ENCODE measurements around the gene FUOM. TPM values are rescaled to one million over a fixed set of nuclear protein-coding genes. Genes with fewer than 3 reads are reported as not detected.

Gene FUOM
- polyA plus RNA-seq, 6 donors from 2014 or later = 31.3 to 46.5 (median 42.0) TPM

DNA sequence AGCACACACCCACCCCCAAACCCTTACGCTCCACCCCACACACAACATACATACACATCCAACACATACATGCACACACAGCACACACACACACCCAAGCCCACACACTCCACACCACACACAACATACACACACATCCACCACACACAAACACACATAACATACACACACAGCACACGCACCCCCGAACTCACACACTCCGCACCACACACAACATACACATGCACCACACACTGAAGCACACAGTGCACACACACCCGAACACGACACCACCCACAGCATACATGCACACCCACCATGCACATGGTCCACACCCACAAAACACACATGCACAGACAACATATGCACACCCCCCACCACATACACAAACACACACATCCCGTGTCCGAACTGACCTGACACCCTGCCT, 8.7 kb downstream of the FUOM start:
- peak overlapping the region in 1 of 8 donors; percentile 10 for H3K4me3 Mint-ChIP-seq
- no peak for DNase-seq
- H3K9me3 Mint-ChIP-seq = peaks cover 0 to 3% (median 0%) of the 10 kb centered on the region in 7 donors
- no peak for ATAC-seq (ENCODE audit: low read depth in 2 of 2)
- peak overlapping the region in 1 of 6 donors; percentile 14 for H3K27ac Mint-ChIP-seq
- H3K27me3 Mint-ChIP-seq = peaks cover 14 to 35% (median 35%) of the 10 kb centered on the region in 3 donors
- H3K4me1 Mint-ChIP-seq = peaks cover 10 to 24% (median 14%) of the 10 kb centered on the region in 3 donors
- H3K36me3 Mint-ChIP-seq = no peaks in the 10 kb centered on the region

DNA sequence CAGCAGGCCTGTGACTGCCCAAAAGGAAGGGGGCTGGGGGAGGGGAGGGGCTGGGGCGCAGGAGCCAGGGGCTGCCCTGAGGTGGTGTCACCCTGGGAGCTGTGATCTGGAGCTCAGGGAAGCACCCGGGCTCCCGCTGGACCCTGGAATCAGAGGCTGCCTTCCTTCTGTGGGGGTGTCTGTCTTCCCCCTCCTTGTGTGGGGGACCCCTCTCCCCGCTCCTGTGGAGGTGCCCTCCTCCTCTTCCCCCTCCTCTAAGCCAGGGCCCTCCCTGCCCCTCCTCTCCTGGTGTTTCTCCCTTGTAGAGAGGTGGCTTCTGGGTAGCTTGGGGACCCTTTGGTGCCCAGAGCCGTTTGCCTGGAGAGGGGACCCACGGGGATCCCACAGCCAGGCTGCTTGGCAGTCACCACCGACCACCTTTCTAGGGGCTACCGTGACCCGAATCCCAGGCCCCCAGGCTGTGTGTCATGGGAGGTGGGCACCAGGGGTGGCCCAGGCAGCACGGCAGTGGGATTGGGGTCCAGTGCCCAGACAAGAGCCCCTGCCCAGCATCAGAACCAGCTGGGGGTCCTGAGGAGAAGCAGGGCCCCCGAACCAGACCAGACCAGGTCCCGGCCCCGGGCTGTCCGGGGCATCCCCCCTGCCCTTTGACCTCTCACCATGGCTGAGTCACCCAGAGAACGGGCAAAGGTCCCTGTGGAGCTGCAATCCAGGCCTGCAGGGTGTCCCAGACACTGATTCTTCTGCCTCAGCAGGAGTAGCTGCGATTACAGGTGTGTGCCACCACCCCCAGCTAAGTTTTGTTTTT, 9.9 kb downstream of the FUOM start:
- Mint-ChIP-seq H3K27ac (no peak overlapping the region), H3K36me3 (no peaks in the 10 kb centered on the region), H3K4me3 (no peak overlapping the region), H3K9me3 (peaks cover 0 to 3% (median 0%) of the 10 kb centered on the region in 7 donors), H3K27me3 (peaks cover 23 to 44% (median 44%) of the 10 kb centered on the region in 3 donors), H3K4me1 (peaks cover 10 to 24% (median 14%) of the 10 kb centered on the region in 3 donors)
- DNase-seq (no peak), ATAC-seq (ENCODE audit: low read depth in 2 of 2) (no peak)

DNA sequence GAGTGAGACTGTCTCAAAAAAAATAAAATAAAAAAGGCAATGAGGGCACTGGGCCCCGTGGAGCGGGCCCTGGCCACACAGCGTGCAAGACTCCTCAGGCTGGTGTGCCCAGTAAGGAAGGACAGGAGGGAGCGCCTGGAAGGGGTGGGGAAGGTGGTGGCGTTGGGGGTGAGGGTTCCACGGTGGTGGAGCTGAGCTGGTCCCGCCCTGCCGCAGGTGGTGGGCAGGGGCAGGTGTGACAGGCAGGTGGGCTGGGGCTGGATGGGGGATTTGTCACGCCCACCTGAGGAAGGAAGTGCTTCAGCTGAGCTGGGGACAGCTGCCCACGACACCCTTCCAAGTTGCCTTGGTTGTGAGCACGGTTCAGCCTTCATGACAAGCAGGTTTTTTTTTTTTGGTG, 11.4 kb downstream of the FUOM start:
- Mint-ChIP-seq H3K27me3 (peaks cover 31 to 54% (median 53%) of the 10 kb centered on the region in 3 donors), H3K27ac (no peak overlapping the region), H3K4me1 (peaks cover 10 to 24% (median 14%) of the 10 kb centered on the region in 3 donors), H3K36me3 (no peaks in the 10 kb centered on the region), H3K4me3 (no peak overlapping the region), H3K9me3 (peaks cover 0 to 3% (median 0%) of the 10 kb centered on the region in 7 donors)
- DNase-seq = no peak
- no peak for ATAC-seq (ENCODE audit: low read depth in 2 of 2)

- H3K9me3 Mint-ChIP-seq = peaks cover 0 to 3% (median 0%) of the 10 kb centered on the region in 7 donors
- H3K4me1 Mint-ChIP-seq = peaks cover 10 to 21% (median 13%) of the 10 kb centered on the region in 3 donors
- ATAC-seq (ENCODE audit: low read depth in 2 of 2) (no peak), DNase-seq (no peak)
- H3K27ac Mint-ChIP-seq = no peak overlapping the region
- H3K4me3 Mint-ChIP-seq = no peak overlapping the region
- H3K36me3 Mint-ChIP-seq = no peaks in the 10 kb centered on the region
- peaks cover 36 to 59% (median 53%) of the 10 kb centered on the region in 3 donors for H3K27me3 Mint-ChIP-seq
Measured at GRCh38 chr10:133344236-133344635, 13.6 kb downstream of the FUOM start.

GRCh38 chr10:133343558-133343957, 14.3 kb downstream of the FUOM start:
- H3K4me1 Mint-ChIP-seq = peaks cover 6 to 16% (median 9%) of the 10 kb centered on the region in 3 donors
- no peak overlapping the region for H3K27ac Mint-ChIP-seq

DNA sequence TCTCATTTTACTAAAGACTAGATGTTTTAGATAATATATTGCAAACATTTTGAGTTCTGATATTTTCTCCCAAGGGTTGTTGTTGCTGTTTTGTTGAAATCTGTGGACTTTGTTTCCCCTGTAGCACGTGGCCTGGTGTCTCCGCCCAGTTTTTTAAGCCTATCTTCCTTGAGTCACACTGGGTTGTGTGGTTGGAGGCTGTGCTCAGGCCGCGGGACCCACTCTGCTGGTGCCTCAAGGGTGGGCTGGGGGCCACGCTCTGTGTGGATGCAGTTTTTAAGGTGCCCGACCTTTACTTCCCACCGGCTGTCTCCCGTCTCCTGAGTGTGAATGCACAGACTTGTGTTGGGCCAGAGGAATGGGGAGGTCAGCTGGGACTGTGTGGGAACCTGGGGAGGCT, 14.9 kb downstream of the FUOM start:
- Mint-ChIP-seq H3K27ac (no peak overlapping the region), H3K4me3 (peak overlapping the region in 1 of 8 donors; percentile 72), H3K27me3 (peaks cover 32 to 54% (median 47%) of the 10 kb centered on the region in 3 donors), H3K4me1 (peaks cover 6 to 16% (median 9%) of the 10 kb centered on the region in 3 donors), H3K36me3 (no peaks in the 10 kb centered on the region), H3K9me3 (peaks cover 0 to 3% (median 0%) of the 10 kb centered on the region in 7 donors)
- no peak for ATAC-seq (ENCODE audit: low read depth in 2 of 2)
- DNase-seq = no peak

More at GRCh38 chr10:133343558-133343957, 14.3 kb downstream of the FUOM start:
- Mint-ChIP-seq H3K36me3 (no peaks in the 10 kb centered on the region), H3K4me3 (no peak overlapping the region), H3K27me3 (peaks cover 32 to 54% (median 47%) of the 10 kb centered on the region in 3 donors), H3K9me3 (peaks cover 0 to 3% (median 0%) of the 10 kb centered on the region in 7 donors)
- ATAC-seq (ENCODE audit: low read depth in 2 of 2) = no peak
- no peak for DNase-seq

- ATAC-seq (ENCODE audit: low read depth in 2 of 2) (no peak), DNase-seq (no peak)
- Mint-ChIP-seq H3K27ac (no peak overlapping the region), H3K36me3 (no peaks in the 10 kb centered on the region), H3K27me3 (peaks cover 32 to 54% (median 47%) of the 10 kb centered on the region in 3 donors), H3K4me1 (peaks cover 6 to 16% (median 9%) of the 10 kb centered on the region in 3 donors), H3K4me3 (no peak overlapping the region), H3K9me3 (peaks cover 0 to 3% (median 0%) of the 10 kb centered on the region in 7 donors)
Measured at GRCh38 chr10:133341983-133342382, 15.8 kb downstream of the FUOM start.

DNA sequence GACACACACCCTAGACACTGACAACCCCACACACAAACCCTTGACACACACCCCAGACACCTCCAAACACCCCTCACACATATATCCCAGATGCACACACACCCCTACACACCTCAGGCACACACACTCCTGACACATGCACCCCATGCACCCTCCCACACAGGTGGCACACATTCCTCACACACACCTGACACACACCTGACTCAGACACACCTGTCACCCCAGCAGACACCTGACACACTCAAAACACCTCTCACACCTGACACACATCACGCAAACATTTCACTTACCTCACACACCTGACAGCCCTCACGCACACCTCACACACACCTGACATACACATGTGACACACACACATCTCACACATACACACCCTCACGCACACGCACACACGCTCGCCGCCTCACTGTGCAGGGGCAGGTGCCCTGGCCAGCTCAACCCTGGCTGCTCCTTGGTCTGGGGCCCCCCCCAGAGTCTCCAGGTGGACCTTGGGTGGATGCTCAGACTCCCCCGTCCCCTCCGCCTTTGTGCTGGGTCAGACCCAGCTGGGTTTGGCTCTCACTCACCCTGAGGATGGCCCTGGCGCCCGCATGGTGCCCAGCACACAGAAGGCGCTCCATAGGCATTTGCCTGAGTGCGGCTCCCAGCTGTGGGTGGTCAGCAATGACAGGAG, 18.0 kb downstream of the FUOM start:
- peaks cover 0 to 3% (median 0%) of the 10 kb centered on the region in 7 donors for H3K9me3 Mint-ChIP-seq
- no peak overlapping the region for H3K27ac Mint-ChIP-seq
- H3K27me3 Mint-ChIP-seq = peaks cover 26 to 35% (median 29%) of the 10 kb centered on the region in 3 donors
- H3K4me3 Mint-ChIP-seq = no peak overlapping the region
- peaks cover 0 to 2% (median 1%) of the 10 kb centered on the region in 3 donors for H3K4me1 Mint-ChIP-seq
- no peak for ATAC-seq (ENCODE audit: low read depth in 2 of 2)
- no peaks in the 10 kb centered on the region for H3K36me3 Mint-ChIP-seq
- DNase-seq = no peak

- Mint-ChIP-seq H3K9me3 (peaks cover 0 to 4% (median 0%) of the 10 kb centered on the region in 7 donors), H3K27me3 (peaks cover 19 to 30% (median 20%) of the 10 kb centered on the region in 3 donors), H3K36me3 (peaks cover 0 to 3% of the 10 kb centered on the region in 2 donors), H3K4me1 (peaks cover 1 to 9% (median 6%) of the 10 kb centered on the region in 3 donors), H3K4me3 (no peak overlapping the region), H3K27ac (no peak overlapping the region)
- no peak for ATAC-seq (ENCODE audit: low read depth in 2 of 2)
- DNase-seq = no peak
Measured at GRCh38 chr10:133338080-133339071, 19.4 kb downstream of the FUOM start.

DNA sequence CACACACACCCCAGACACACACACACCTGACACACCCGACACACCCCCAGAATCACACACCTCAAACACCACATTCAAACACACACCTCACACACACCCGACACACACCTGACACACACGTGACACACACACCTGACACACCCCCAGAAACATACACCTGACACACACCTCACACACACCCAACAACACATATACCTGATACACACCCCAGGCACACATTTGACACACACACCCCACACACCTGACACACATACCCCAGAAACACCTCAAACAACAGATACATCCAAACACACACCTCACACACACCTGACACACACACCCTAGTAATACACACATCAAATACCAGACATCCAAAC, 20.5 kb downstream of the FUOM start:
- Mint-ChIP-seq H3K9me3 (peaks cover 0 to 5% (median 0%) of the 10 kb centered on the region in 7 donors), H3K4me3 (no peak overlapping the region), H3K27ac (no peak overlapping the region), H3K27me3 (peaks cover 18 to 35% (median 25%) of the 10 kb centered on the region in 3 donors), H3K4me1 (peaks cover 2 to 15% (median 6%) of the 10 kb centered on the region in 3 donors), H3K36me3 (peaks cover 0 to 13% of the 10 kb centered on the region in 2 donors)
- no peak for ATAC-seq (ENCODE audit: low read depth in 2 of 2)
- no peak for DNase-seq

GRCh38 chr10:133336577-133337369, 21.0 kb downstream of the FUOM start, which contains the start of gene CALY:
TSS of gene CALY (minus strand) at chr10:133336896. CDS start at chr10:133328989, 7,907 bp downstream.
- peak; percentile 55 to 64 for ATAC-seq (ENCODE audit: low read depth in 2 of 2)
- peak within 1 kb of the TSS in 5 of 6 donors; percentile 49 to 96 (median 74) for H3K27ac Mint-ChIP-seq
- H3K27me3 Mint-ChIP-seq = peaks cover 19 to 36% (median 25%) of the 10 kb centered on the region in 3 donors
- H3K9me3 Mint-ChIP-seq = peaks cover 0 to 4% (median 0%) of the 10 kb centered on the region in 7 donors
- peaks cover 0 to 14% of the 10 kb centered on the region in 2 donors for H3K36me3 Mint-ChIP-seq
- H3K4me3 Mint-ChIP-seq = peak within 1 kb of the TSS in 7 of 8 donors; percentile 60 to 85 (median 68)
- H3K4me1 Mint-ChIP-seq = peaks cover 2 to 15% (median 6%) of the 10 kb centered on the region in 3 donors
- DNase-seq = peak; percentile 81

- Mint-ChIP-seq H3K4me1 (peaks cover 2 to 15% (median 6%) of the 10 kb centered on the region in 3 donors), H3K4me3 (peak overlapping the region in 2 of 8 donors; percentile 41 to 60), H3K27ac (no peak overlapping the region), H3K27me3 (peaks cover 13 to 34% (median 21%) of the 10 kb centered on the region in 3 donors), H3K9me3 (peaks cover 0 to 4% (median 0%) of the 10 kb centered on the region in 7 donors), H3K36me3 (peaks cover 0 to 14% of the 10 kb centered on the region in 2 donors)
- no peak for ATAC-seq (ENCODE audit: low read depth in 2 of 2)
- DNase-seq = no peak
Measured at GRCh38 chr10:133336118-133336576, 21.7 kb downstream of the FUOM start.

Measured in naive B cell (primary cell).